Uterine smooth muscle cell (primary cell): ENCODE results near the gene RAMP2. TPM values are rescaled to one million over a fixed set of nuclear protein-coding genes. Genes with fewer than 3 reads are reported as not detected.

Experiments
- total RNA-seq: library from RNA; depleted of rRNA; stranded (reverse); fragments of >200 nt; gene quantifications from 2 replicates; pipeline ENCODE4 v1.2.3, GENCODE V29; 2014

Gene RAMP2
- 0.37 TPM in 1 of 2 replicates, not detected in the other for total RNA-seq

GRCh38 chr17:42760652-42761581 is at the start of gene RAMP2:
RAMP2 (plus strand) TSS chr17:42761227; CDS start chr17:42761262, 35 bp downstream.

GRCh38 chr17:42744806-42745617 is 16.0 kb upstream of the RAMP2 start, which contains the start of gene EZH1:
EZH1 (minus strand) TSS chr17:42745040; CDS start chr17:42728941, 16,099 bp downstream.

GRCh38 chr17:42773290-42774035 is 12.4 kb downstream of the RAMP2 start, which contains the start of gene VPS25:
VPS25 (plus strand) TSS chr17:42773449; CDS start chr17:42773476, 27 bp downstream.

GRCh38 chr17:42779936-42780850 is 19.2 kb downstream of the RAMP2 start, which contains the start of gene WNK4:
WNK4 (plus strand) TSS chr17:42780610; CDS start chr17:42780699, 89 bp downstream.

GRCh38 chr17:42798383-42799380 is 37.7 kb downstream of the RAMP2 start, which contains the start of the genes CNTD1 and COA3:
CNTD1 (plus strand) TSS chr17:42798861; CDS start chr17:42799068, 207 bp downstream.
COA3 (minus strand) TSS chr17:42798704; CDS start chr17:42798681, 23 bp downstream.

Other genes with a start within 250 kb of the RAMP2 start
- 39.3 and 53.4 TPM in 2 replicates for gene NAGLU, start 225.0 kb upstream of the RAMP2 start, total RNA-seq
- gene HSD17B1, start 208.3 kb upstream of the RAMP2 start, total RNA-seq = 2.3 and 3.7 TPM in 2 replicates
- 15.1 and 16.3 TPM in 2 replicates for gene COASY, start 199.1 kb upstream of the RAMP2 start, total RNA-seq
- 39.9 and 45.2 TPM in 2 replicates for gene MLX, start 194.1 kb upstream of the RAMP2 start, total RNA-seq
- gene PSMC3IP, start 183.5 kb upstream of the RAMP2 start, total RNA-seq = 6.7 and 20.6 TPM in 2 replicates
- gene RETREG3, start 151.9 kb upstream of the RAMP2 start, total RNA-seq = 44.9 and 55.6 TPM in 2 replicates
- 16.4 and 31.3 TPM in 2 replicates for gene TUBG1, start 151.5 kb upstream of the RAMP2 start, total RNA-seq
- 7.4 and 11.0 TPM in 2 replicates for gene TUBG2, start 101.9 kb upstream of the RAMP2 start, total RNA-seq
- gene PLEKHH3, start 84.2 kb upstream of the RAMP2 start, total RNA-seq = 14.6 and 20.4 TPM in 2 replicates
- 3.5 and 5.8 TPM in 2 replicates for gene CCR10, start 79.4 kb upstream of the RAMP2 start, total RNA-seq
- 45.2 and 52.4 TPM in 2 replicates for gene CNTNAP1, start 78.7 kb upstream of the RAMP2 start, total RNA-seq
- gene EZH1, start 16.2 kb upstream of the RAMP2 start, total RNA-seq = 18.6 and 24.0 TPM in 2 replicates
- gene VPS25, start 12.2 kb downstream of the RAMP2 start, total RNA-seq = 62.7 and 87.4 TPM in 2 replicates
- 2.9 and 4.3 TPM in 2 replicates for gene WNK4, start 19.4 kb downstream of the RAMP2 start, total RNA-seq
- gene COA3, start 37.5 kb downstream of the RAMP2 start, total RNA-seq = 58.2 and 72.0 TPM in 2 replicates
- 0.37 TPM in 1 of 2 replicates, not detected in the other for gene CNTD1, start 37.6 kb downstream of the RAMP2 start, total RNA-seq
- 107 and 110 TPM in 2 replicates for gene BECN1, start 63.1 kb downstream of the RAMP2 start, total RNA-seq
- gene PSME3, start 72.2 kb downstream of the RAMP2 start, total RNA-seq = 58.4 and 103 TPM in 2 replicates
- 0.33 and 0.75 TPM in 2 replicates for gene AOC2, start 83.4 kb downstream of the RAMP2 start, total RNA-seq
- 0.11 and 0.12 TPM in 2 replicates for gene AOC3, start 90.0 kb downstream of the RAMP2 start, total RNA-seq
- not detected in 2 replicates for gene G6PC1, start 139.6 kb downstream of the RAMP2 start, total RNA-seq
- 25.2 and 25.3 TPM in 2 replicates for gene AARSD1, start 203.2 kb downstream of the RAMP2 start, total RNA-seq
- 0.12 and 0.44 TPM in 2 replicates for gene PTGES3L, start 218.9 kb downstream of the RAMP2 start, total RNA-seq
- 12.2 and 13.4 TPM in 2 replicates for gene RUNDC1, start 219.3 kb downstream of the RAMP2 start, total RNA-seq
- gene RPL27, start 237.2 kb downstream of the RAMP2 start, total RNA-seq = 858 and 1,281 TPM in 2 replicates
- 26.0 and 32.0 TPM in 2 replicates for gene IFI35, start 245.6 kb downstream of the RAMP2 start, total RNA-seq